Activated naive CD8-positive, alpha-beta T cell treated with anti-CD3 and anti-CD28 coated beads, Interleukin-2, amount 10 ng/mL, durations not matched to agents 7 days and 5 days (primary cell): ENCODE data around the gene IGF2R. TPM values are rescaled to one million over a fixed set of nuclear protein-coding genes. Genes with fewer than 3 reads are reported as not detected.
"Not testable (repeated sequence)": the region's sequence is repeated elsewhere in the genome, so short reads cannot be mapped to it uniquely, and the experiment has no call there.

ENCODE experiments used
- ATAC-seq: fragments of 150-1000 bp; cut with Tn5 transposase; one replicate; pipeline ENCODE4 v1.10.0; 2021; ENCODE audit warnings: low read depth, moderate library complexity
- POLR2A ChIA-PET: fragments of 350-600 bp; sonication (Branson Sonifier 250); formaldehyde crosslinking; loops from one replicate; lab custom pipeline; 2021; ENCODE audit warnings: antibody characterized with exemption; lab: Charles Lee
- DNase-seq: peaks from one replicate; pipeline ENCODE4 v3.0.0; 2021
- H3K27ac Mint-ChIP-seq: one replicate; pipeline ENCODE4 v1.8.0; 2022; ENCODE audit warnings: mild to moderate bottlenecking, mixed read lengths
- H3K27me3 Mint-ChIP-seq: one replicate; pipeline ENCODE4 v1.8.0; 2022; ENCODE audit warnings: mild to moderate bottlenecking, moderate library complexity, mixed read lengths
- H3K36me3 Mint-ChIP-seq: one replicate; pipeline ENCODE4 v1.8.0; 2021; ENCODE audit warnings: mild to moderate bottlenecking, mixed read lengths
- H3K4me1 Mint-ChIP-seq: one replicate; pipeline ENCODE4 v1.8.0; 2021; ENCODE audit warnings: mixed read lengths
- H3K4me3 Mint-ChIP-seq: one replicate; pipeline ENCODE4 v1.8.0; 2022; ENCODE audit warnings: mild to moderate bottlenecking, moderate library complexity, mixed read lengths
- H3K9me3 Mint-ChIP-seq: one replicate; pipeline ENCODE4 v1.8.0; 2021; ENCODE audit warnings: mixed read lengths
- total RNA-seq, 2 experiments: library from RNA; stranded (reverse); gene quantifications; one replicate each; pipeline ENCODE4 v1.2.3, GENCODE V29; 2021

IGF2R gene
- total RNA-seq, 2 experiments from 2014 or later, result 75.0 to 77.7 TPM

DNA sequence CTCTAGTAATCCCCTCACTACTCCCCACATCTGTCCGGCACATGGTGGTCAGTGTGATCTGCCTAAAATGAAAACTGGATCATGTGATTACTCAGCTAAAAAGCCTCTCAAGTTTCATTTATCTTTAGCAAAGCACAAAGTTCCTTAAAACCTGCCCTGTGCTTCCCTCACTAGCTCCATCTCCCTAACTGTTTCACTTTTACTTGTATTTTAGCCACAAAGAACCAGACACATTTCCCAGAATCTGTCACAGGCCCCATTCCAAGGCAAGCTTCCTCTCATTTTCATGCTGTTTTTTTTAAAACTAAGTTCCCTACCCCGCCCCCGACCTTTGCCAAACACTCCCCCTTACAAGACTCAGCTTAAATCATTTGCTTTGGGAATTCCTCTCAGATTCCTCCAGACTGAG lies 8.9 kb upstream of the IGF2R start:
- no peak overlapping the region for H3K27ac Mint-ChIP-seq
- peaks cover 2% of the 10 kb centered on the region for H3K4me1 Mint-ChIP-seq
- POLR2A ChIA-PET, result no interaction called here
- peaks cover 3% of the 10 kb centered on the region for H3K9me3 Mint-ChIP-seq
- DNase-seq, result no peak
- no peak overlapping the region for H3K4me3 Mint-ChIP-seq
- H3K36me3 Mint-ChIP-seq, result no peaks in the 10 kb centered on the region
- ATAC-seq, result no peak
- H3K27me3 Mint-ChIP-seq, result peaks cover 17% of the 10 kb centered on the region

DNA sequence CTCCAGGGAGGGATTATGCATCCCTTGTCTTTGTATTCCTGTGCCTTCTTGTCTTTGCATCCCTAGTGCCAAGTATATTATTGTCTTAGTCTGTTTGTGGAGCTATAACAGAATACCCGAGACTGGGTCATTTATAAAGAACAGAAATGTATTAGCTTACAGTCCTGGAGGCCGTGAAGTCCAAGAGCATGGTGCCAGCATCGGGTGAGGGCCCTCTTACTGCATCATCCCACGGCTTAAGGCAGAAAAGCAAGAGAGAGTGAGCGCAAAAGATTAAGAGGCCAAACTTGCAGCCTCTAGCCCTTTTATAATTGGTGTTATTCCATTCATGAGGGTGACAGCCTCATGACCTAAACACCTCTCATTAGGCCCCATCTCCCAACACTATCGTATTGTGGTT lies 8.4 kb upstream of the IGF2R start:
- Mint-ChIP-seq H3K4me1 (peaks cover 2% of the 10 kb centered on the region), H3K27me3 (peaks cover 16% of the 10 kb centered on the region), H3K36me3 (no peaks in the 10 kb centered on the region), H3K4me3 (no peak overlapping the region), H3K9me3 (peaks cover 3% of the 10 kb centered on the region), H3K27ac (no peak overlapping the region)
- DNase-seq, result no peak
- POLR2A ChIA-PET, result no interaction called here
- ATAC-seq, result no peak

DNA sequence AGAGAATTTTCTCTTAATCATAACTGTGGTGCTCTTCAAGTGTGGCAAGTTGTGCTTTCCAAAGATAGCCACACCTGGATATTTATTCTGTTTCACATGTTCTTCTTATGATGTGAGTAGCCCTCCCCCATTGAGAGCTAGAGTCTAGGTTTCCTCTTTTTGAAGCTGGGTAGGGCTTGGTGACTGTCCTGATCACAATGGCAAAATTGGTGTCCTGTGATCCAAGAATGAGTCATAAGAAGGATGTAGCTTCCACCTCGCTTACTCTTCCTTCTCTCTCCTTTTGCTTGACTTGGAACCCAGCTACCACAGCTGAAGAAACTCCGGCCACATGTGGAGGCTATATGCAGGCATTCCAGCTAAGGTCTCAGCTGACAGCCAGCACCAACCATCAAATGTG lies 7.4 kb upstream of the IGF2R start:
- Mint-ChIP-seq H3K36me3 (no peaks in the 10 kb centered on the region), H3K27me3 (peaks cover 18% of the 10 kb centered on the region), H3K4me3 (no peak overlapping the region), H3K9me3 (peaks cover 3% of the 10 kb centered on the region), H3K27ac (no peak overlapping the region), H3K4me1 (peaks cover 2% of the 10 kb centered on the region)
- POLR2A ChIA-PET, result no interaction called here
- DNase-seq, result no peak
- no peak for ATAC-seq

DNA sequence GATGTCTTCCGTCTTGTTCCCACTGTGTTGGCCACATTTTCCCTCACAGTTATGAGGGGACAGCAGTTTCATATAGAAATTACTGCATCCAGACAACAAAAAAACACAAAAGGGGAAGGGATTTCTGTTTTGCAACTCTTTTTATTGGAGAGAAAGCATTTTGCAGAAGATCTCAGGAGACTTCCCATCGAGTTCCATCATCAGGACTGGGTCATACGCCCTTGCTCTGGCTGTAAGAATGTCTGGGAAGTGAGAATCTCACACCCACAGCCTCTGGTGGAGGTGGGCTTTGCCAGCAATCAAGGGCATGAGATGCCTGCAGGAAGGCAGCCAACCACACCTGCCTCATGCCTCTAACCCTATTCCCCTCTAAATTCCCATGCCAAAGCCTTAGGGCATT lies 5.8 kb upstream of the IGF2R start:
- ATAC-seq (no peak), DNase-seq (no peak)
- peaks cover 3% of the 10 kb centered on the region for H3K9me3 Mint-ChIP-seq
- H3K27ac Mint-ChIP-seq, result no peak overlapping the region
- H3K27me3 Mint-ChIP-seq, result peaks cover 18% of the 10 kb centered on the region
- POLR2A ChIA-PET, result no interaction called here
- no peaks in the 10 kb centered on the region for H3K36me3 Mint-ChIP-seq
- H3K4me1 Mint-ChIP-seq, result peaks cover 2% of the 10 kb centered on the region
- H3K4me3 Mint-ChIP-seq, result no peak overlapping the region

DNA sequence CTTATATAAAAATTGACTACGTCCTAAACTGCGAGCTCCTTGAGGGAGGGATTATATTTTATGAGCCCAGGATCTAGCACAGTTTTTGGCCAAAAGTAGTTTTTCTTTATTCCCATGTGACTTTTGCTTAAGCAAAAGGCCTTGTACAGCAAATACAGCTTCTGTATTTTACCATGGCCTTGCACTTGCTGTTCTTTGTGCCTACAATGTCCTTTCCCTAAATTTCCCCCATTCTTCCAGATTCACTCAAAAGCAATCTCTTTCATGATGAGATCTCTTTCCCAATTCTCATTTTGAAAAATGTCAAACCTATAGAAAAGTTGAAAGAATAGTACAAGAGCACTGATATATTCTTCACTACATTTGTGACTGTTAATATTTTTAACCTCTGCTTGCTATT lies 4.8 kb upstream of the IGF2R start:
- H3K27me3 Mint-ChIP-seq, result peaks cover 18% of the 10 kb centered on the region
- H3K36me3 Mint-ChIP-seq, result no peaks in the 10 kb centered on the region
- DNase-seq (no peak), ATAC-seq (no peak)
- H3K4me1 Mint-ChIP-seq, result peaks cover 4% of the 10 kb centered on the region
- no peak overlapping the region for H3K27ac Mint-ChIP-seq
- no peak overlapping the region for H3K4me3 Mint-ChIP-seq
- H3K9me3 Mint-ChIP-seq, result peaks cover 1% of the 10 kb centered on the region
- POLR2A ChIA-PET, result no interaction called here

DNA sequence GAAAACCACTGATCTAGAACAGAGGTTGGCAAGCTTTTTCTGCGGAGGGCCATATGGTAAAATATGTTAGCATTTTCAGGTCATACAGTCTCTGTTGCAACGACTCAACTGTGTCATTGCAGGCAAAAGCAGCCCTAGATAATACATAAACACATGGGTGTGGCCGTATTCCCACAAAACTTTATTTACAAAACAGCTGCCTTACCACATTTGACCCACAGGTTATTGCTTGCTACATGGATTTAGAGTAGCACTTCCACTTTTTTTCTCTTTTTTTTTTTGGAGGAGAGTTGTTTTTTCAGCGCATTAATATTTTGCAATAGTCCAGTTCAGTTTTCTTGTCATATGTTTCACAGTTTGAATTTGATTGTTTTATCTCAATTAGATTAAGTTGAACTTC lies 2.5 kb upstream of the IGF2R start:
- peaks cover 16% of the 10 kb centered on the region for H3K27me3 Mint-ChIP-seq
- POLR2A ChIA-PET, result interaction anchor here (0.6 to 1.3 kb wide), 2 partner anchors 34 to 50 kb away, joined by 4 to 5 read pairs; no protein-coding TSS in a partner anchor
- peaks cover 1% of the 10 kb centered on the region for H3K9me3 Mint-ChIP-seq
- H3K27ac Mint-ChIP-seq, result no peak overlapping the region
- peaks cover 3% of the 10 kb centered on the region for H3K36me3 Mint-ChIP-seq
- peaks cover 15% of the 10 kb centered on the region for H3K4me1 Mint-ChIP-seq
- no peak overlapping the region for H3K4me3 Mint-ChIP-seq
- ATAC-seq (no peak), DNase-seq (no peak)

DNA sequence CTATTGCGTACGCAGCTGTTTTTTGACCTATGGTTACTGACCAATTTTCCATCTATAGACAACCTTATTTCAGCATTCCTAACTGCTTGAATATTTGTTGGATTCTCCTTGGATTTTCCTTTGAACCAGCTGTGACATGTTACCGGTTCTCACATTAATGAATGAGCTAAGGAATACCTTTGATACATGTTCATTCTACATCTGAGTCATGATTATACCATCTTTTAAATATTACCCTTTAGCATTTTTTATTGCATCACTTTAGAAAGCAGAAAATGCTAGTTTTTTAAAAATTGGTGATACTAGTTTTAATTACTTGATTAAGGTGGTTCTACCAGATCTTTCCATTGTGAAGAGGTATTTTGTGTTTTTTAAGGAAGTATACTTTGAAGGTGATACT lies 1.9 kb upstream of the IGF2R start:
- H3K27me3 Mint-ChIP-seq, result peaks cover 15% of the 10 kb centered on the region
- H3K4me3 Mint-ChIP-seq, result no peak overlapping the region

DNA sequence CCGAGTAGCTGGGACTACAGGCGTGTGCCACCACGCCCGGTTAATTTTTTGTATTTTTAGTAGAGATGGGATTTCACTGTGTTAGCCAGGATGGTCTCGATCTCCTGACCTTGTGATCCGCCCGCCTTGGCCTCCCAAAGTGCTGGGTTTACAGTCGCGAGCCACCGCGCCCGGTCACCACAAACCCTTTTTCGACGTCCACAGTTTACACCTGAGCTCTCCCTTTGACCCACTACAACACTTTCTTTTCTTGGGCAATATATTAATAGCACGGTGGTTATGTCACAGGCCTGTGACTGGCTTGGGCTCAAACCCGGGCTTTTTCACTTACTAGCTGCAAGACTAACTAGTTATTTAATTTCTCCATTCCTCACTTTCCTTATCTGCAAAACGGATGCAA lies 1.3 kb upstream of the IGF2R start:
- not testable (repeated sequence) for H3K27ac Mint-ChIP-seq, H3K27me3 Mint-ChIP-seq, H3K36me3 Mint-ChIP-seq, ATAC-seq, DNase-seq, H3K4me3 Mint-ChIP-seq, H3K9me3 Mint-ChIP-seq
- POLR2A ChIA-PET, result interaction anchor here (0.9 to 2.8 kb wide), 5 partner anchors 47 to 241 kb away, joined by 4 to 20 read pairs (median 5); partner anchors contain the start of genes MRPL18, TCP1 and WTAP
- H3K4me1 Mint-ChIP-seq, result peaks cover 23% of the 10 kb centered on the region

More for the DNA sequence above, 1.9 kb upstream of the IGF2R start:
- Mint-ChIP-seq H3K9me3 (peaks cover 1% of the 10 kb centered on the region), H3K4me1 (peaks cover 17% of the 10 kb centered on the region), H3K36me3 (peaks cover 3% of the 10 kb centered on the region), H3K27ac (no peak overlapping the region)
- ATAC-seq (no peak), DNase-seq (no peak)
- POLR2A ChIA-PET, result interaction anchor here (1.3 to 1.5 kb wide), 2 partner anchors 49 to 177 kb away, joined by 5 to 8 read pairs; partner anchors contain the start of genes MRPL18 and TCP1

DNA sequence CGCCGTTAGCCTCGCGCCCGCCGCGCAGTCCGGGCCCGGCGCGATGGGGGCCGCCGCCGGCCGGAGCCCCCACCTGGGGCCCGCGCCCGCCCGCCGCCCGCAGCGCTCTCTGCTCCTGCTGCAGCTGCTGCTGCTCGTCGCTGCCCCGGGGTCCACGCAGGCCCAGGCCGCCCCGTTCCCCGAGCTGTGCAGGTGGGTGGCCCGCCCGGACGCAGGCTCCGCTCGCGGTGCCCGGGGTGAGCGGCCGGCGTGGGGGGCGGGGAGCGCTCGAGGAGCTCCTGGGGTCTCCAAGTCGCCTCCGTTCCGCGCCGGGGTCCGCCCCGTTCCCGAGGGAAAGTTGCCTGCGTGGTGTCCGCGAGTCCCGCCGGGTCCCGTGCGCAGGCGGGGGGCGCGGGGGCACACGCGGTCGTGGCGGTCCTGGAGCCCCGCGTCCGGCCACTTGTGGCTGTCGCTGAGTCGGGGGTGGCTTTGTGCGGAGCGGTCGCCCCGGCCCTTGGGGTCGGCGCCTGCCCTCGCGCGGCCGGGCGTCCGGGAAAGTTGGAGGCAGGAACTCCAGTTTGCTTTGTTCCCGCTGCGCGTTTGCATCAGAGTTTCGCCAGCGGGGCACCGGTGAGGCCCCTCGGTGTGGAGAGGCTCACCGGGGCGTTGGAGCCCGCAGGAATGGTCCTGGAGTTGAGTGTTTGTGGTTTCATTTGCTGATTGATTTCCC lies 476 bp downstream of the IGF2R start:
- ATAC-seq (peak; percentile 57), DNase-seq (no peak)
- Mint-ChIP-seq H3K36me3 (peaks cover 3% of the 10 kb centered on the region), H3K4me3 (peak overlapping the region; percentile 88), H3K27me3 (peaks cover 6% of the 10 kb centered on the region), H3K27ac (peak overlapping the region; percentile 89), H3K4me1 (peaks cover 40% of the 10 kb centered on the region), H3K9me3 (no peaks in the 10 kb centered on the region)
- POLR2A ChIA-PET, result interaction anchor here (0.6 to 2.8 kb wide), 10 partner anchors 9 to 925 kb away, joined by 3 to 20 read pairs (median 4); partner anchors contain the start of gene TAGAP

DNA sequence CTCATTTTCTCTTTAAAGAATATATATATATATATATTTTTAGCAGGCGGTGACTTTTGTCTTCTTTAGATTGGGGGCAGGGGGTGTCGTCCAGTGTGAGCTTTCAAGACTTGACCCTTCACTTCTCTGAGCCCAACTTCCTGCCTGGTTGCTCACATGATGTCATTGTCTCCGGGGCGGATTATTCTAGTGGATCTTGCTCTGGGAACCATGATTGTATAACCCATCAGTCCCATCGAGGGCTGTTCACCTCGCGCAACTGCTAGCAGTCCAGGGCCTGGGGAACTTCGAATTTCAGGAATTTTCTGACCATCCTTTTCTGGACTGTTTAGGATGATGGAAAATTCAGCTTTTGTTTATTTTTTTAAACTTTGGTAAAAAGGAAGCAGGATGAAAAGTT lies 1.0 kb downstream of the IGF2R start:
- DNase-seq, result no peak
- peak overlapping the region; percentile 89 for H3K27ac Mint-ChIP-seq
- peak overlapping the region; percentile 88 for H3K4me3 Mint-ChIP-seq
- H3K9me3 Mint-ChIP-seq, result no peaks in the 10 kb centered on the region
- H3K4me1 Mint-ChIP-seq, result peaks cover 46% of the 10 kb centered on the region
- ATAC-seq, result no peak
- peaks cover 6% of the 10 kb centered on the region for H3K27me3 Mint-ChIP-seq
- POLR2A ChIA-PET, result interaction anchor here (0.6 to 2.8 kb wide), 9 partner anchors 9 to 925 kb away, joined by 3 to 20 read pairs (median 4); partner anchors contain the start of gene TAGAP
- peaks cover 3% of the 10 kb centered on the region for H3K36me3 Mint-ChIP-seq

DNA sequence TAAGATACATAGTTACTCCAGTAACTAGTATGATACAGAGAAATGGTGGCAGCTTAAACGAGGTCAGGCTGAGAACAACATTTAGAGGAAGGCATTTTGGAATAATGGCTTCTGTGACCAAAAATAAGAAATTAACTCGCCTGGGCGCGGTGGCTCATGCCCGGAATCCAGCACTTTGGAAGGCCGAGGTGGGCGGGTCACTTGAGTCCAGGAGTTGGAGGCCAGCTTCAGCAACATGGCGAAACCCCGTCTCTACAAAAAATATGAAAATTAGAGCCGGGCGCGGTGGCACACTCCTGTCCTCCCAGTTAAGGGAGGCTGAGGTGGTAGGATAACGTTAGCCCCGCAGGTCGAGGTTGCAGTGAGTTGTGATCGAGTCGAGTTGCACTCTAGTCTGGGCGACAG lies 1.8 kb downstream of the IGF2R start:
- Mint-ChIP-seq H3K36me3 (peaks cover 3% of the 10 kb centered on the region), H3K9me3 (no peaks in the 10 kb centered on the region), H3K4me1 (peaks cover 50% of the 10 kb centered on the region), H3K27ac (peak overlapping the region; percentile 89), H3K4me3 (peak overlapping the region; percentile 88), H3K27me3 (peaks cover 6% of the 10 kb centered on the region)
- no peak for DNase-seq
- no peak for ATAC-seq
- POLR2A ChIA-PET, result interaction anchor here (1.4 to 2.8 kb wide), 5 partner anchors 8 to 244 kb away, joined by 4 to 20 read pairs (median 6); partner anchors contain the start of gene WTAP

DNA sequence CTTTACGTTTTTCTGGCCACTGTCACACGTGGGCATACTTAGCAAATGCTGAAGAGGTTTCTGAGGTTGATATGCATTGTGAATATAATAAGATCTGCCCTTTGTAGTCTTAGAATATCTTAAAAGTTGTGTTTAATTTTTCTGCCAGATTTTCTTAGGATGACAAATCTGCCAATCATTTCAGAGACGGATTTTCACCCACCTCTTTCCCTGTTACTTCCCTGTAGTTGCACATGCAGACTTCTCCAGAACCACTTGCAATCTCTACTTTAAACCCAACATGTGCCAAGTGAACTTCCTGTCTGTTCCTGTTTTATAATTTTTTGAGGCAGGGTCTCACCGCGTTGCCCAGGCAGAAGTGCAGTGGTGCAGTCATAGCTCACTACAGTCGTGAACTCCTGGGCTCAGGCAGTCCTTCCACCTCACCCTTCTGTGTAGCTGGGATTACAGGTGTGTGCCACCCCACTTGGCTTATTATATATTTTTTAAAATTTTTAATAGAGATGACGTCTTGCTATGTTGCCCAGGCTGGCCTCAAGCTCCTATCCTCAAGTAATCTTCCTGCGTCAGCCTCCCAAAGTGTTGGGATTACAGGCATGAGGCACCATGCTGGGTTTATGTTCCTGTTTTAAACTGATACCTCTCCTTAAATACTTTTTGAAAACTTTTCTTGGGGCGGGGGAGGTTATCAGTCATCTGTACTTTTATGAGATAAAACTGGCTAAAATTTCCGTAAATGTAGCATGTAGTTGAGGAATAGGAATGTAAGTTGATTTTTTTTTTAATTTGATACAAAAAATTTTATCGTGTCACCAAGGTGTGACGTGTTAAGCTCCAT lies 2.7 kb downstream of the IGF2R start:
- H3K9me3 Mint-ChIP-seq, result no peaks in the 10 kb centered on the region
- POLR2A ChIA-PET, result interaction anchor here (1.6 to 2.4 kb wide), 2 partner anchors 10 to 245 kb away, joined by 4 to 17 read pairs; partner anchors contain the start of gene WTAP
- peaks cover 3% of the 10 kb centered on the region for H3K36me3 Mint-ChIP-seq
- H3K4me3 Mint-ChIP-seq, result peak overlapping the region; percentile 58
- H3K27me3 Mint-ChIP-seq, result peaks cover under 1% of the 10 kb centered on the region
- no peak overlapping the region for H3K27ac Mint-ChIP-seq
- ATAC-seq (no peak), DNase-seq (no peak)
- H3K4me1 Mint-ChIP-seq, result peaks cover 54% of the 10 kb centered on the region
